ENCODE data around the gene FGF18. TPM values are rescaled to one million over a fixed set of nuclear protein-coding genes. Genes with fewer than 3 reads are reported as not detected.

Gene FGF18
- polyA plus RNA-seq, 1 experiment: not detected

GRCh38 chr5:171470420-171470819 lies 51.0 kb downstream of the FGF18 start:
- Histone ChIP-seq H3K4me3 (ENCODE audit: low read depth, low read length) (no peak overlapping the region), H3K36me3 (ENCODE audit: control insufficient read depth, insufficient read depth, low read length) (no peaks in the 10 kb centered on the region), H3K27me3 (ENCODE audit: control insufficient read depth, insufficient read depth, low read length) (peaks cover 5% of the 10 kb centered on the region)
- ChIA-PET CTCF (interaction anchor here (1.1 to 1.5 kb wide), 3 partner anchors 8 to 16 kb away, joined by 3 to 4 read pairs (median 3); no protein-coding TSS in a partner anchor), POLR2A (no interaction called here)
- no peak for TF ChIP-seq CTCF (IDR thresholded peaks at IDR 0.05; ENCODE audit: insufficient read depth, low read depth, low read length)
- DNase-seq (ENCODE audit: low read depth): no peak

GRCh38 chr5:171474230-171474813 lies 54.9 kb downstream of the FGF18 start:
- ChIA-PET CTCF (interaction anchor here (1.0 to 1.1 kb wide), 2 partner anchors 9 to 10 kb away, joined by 3 to 5 read pairs; no protein-coding TSS in a partner anchor), POLR2A (interaction anchor here (0.6 kb wide), 1 partner anchor 28 kb away, joined by 3 read pairs; no protein-coding TSS in a partner anchor)
- H3K36me3 ChIP-seq (ENCODE audit: control insufficient read depth, insufficient read depth, low read length): no peaks in the 10 kb centered on the region
- no peak for DNase-seq (ENCODE audit: low read depth)
- H3K27me3 ChIP-seq (ENCODE audit: control insufficient read depth, insufficient read depth, low read length): peaks cover 8% of the 10 kb centered on the region
- no peak overlapping the region for H3K4me3 ChIP-seq (ENCODE audit: low read depth, low read length)
- no peak for TF ChIP-seq CTCF (IDR thresholded peaks at IDR 0.05; ENCODE audit: insufficient read depth, low read depth, low read length)

- ChIA-PET POLR2A (no interaction called here), CTCF (interaction anchor here (0.7 to 1.0 kb wide), 2 partner anchors 8 to 9 kb away, joined by 3 to 5 read pairs; no protein-coding TSS in a partner anchor)
- no peaks in the 10 kb centered on the region for H3K36me3 ChIP-seq (ENCODE audit: control insufficient read depth, insufficient read depth, low read length)
- TF ChIP-seq CTCF (IDR thresholded peaks at IDR 0.05; ENCODE audit: insufficient read depth, low read depth, low read length): no peak
- no peak overlapping the region for H3K4me3 ChIP-seq (ENCODE audit: low read depth, low read length)
- no peak for DNase-seq (ENCODE audit: low read depth)
- peaks cover 8% of the 10 kb centered on the region for H3K27me3 ChIP-seq (ENCODE audit: control insufficient read depth, insufficient read depth, low read length)
These were observed 56.1 kb downstream of the FGF18 start for GRCh38 chr5:171475596-171475995.

- no peak overlapping the region for H3K4me3 ChIP-seq (ENCODE audit: low read depth, low read length)
- ChIA-PET CTCF (interaction anchor here (0.7 kb wide), 1 partner anchor 57 kb away, joined by 3 read pairs; the partner anchor contains the start of gene FGF18), POLR2A (no interaction called here)
- DNase-seq (ENCODE audit: low read depth): no peak
- no peak for TF ChIP-seq CTCF (IDR thresholded peaks at IDR 0.05; ENCODE audit: insufficient read depth, low read depth, low read length)
- H3K36me3 ChIP-seq (ENCODE audit: control insufficient read depth, insufficient read depth, low read length): no peaks in the 10 kb centered on the region
- peaks cover 8% of the 10 kb centered on the region for H3K27me3 ChIP-seq (ENCODE audit: control insufficient read depth, insufficient read depth, low read length)
These were observed 57.3 kb downstream of the FGF18 start for GRCh38 chr5:171476701-171477100.

- Histone ChIP-seq H3K27me3 (ENCODE audit: control insufficient read depth, insufficient read depth, low read length) (peaks cover 8% of the 10 kb centered on the region), H3K36me3 (ENCODE audit: control insufficient read depth, insufficient read depth, low read length) (no peaks in the 10 kb centered on the region), H3K4me3 (ENCODE audit: low read depth, low read length) (no peak overlapping the region)
- DNase-seq (ENCODE audit: low read depth): no peak
- ChIA-PET POLR2A (no interaction called here), CTCF (no interaction called here)
- no peak for TF ChIP-seq CTCF (IDR thresholded peaks at IDR 0.05; ENCODE audit: insufficient read depth, low read depth, low read length)
These were observed 57.7 kb downstream of the FGF18 start for GRCh38 chr5:171477101-171477500.
